NCI-H1436 treated with DMSO at 0.1 percent for 48 hours (cell line): ENCODE results near the gene ZNRF1.
"Not testable (repeated sequence)": the region's sequence is repeated elsewhere in the genome, so short reads cannot be mapped to it uniquely, and the experiment has no call there.

Source experiments
- DNase-seq: peaks from one replicate; lab custom pipeline; 2025; lab: John Stamatoyannopoulos, UW

Gene ZNRF1

DNA sequence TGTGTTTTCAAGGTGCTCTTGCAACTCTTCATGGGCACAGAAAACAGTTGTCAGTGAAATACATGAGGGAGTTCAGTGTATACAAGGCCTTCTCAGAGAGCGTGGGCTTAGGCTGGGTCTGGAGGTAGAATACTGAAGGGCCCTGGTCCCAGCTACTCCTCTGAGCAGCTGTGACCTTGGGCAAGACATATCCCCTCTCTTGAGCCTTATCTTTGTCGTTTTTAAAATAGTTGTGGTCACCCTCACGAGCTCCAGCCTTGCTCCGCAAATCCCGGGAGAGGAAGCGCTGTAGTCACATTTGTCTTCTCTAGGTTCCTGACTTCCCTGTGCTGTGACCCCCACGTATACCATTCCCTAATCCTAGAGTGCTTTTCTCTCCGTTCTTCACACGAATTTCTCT is 3.6 kb downstream of the ZNRF1 start:
- DNase-seq = no peak

- no peak for DNase-seq
These were observed 5.1 kb downstream of the ZNRF1 start for GRCh38 chr16:75003931-75004330.

- no peak for DNase-seq
These were observed 5.6 kb downstream of the ZNRF1 start for GRCh38 chr16:75004460-75004859.

GRCh38 chr16:75005697-75006096 is 6.9 kb downstream of the ZNRF1 start:
- DNase-seq = no peak

GRCh38 chr16:75007443-75007842 is 8.6 kb downstream of the ZNRF1 start:
- no peak for DNase-seq

DNA sequence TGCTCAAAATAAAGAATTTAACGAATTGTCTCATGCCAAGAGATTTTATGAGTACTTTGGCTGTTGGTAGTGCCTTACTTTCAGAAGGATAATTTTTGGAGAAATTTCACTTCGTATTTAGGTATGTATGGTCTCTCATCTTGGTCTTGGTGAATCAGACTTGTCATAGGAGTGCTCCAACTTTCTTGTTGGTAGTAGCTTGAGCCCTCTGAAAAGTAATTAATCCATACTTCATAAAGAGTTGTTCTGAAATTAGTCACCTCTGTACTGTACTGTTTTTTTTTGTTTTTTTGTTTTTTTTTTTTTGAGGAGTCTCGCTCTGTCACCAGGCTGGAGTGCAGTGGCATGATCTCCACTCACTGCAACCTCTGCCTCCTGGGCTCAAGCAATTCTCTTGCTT is 11.6 kb downstream of the ZNRF1 start:
- DNase-seq = no peak

- DNase-seq = no peak
These were observed 12.9 kb downstream of the ZNRF1 start for GRCh38 chr16:75011634-75012307.

- DNase-seq = no peak
These were observed 13.7 kb downstream of the ZNRF1 start for GRCh38 chr16:75012380-75013081.

- not testable (repeated sequence) for DNase-seq
These were observed 14.3 kb downstream of the ZNRF1 start for GRCh38 chr16:75013123-75013522.

- DNase-seq = no peak
These were observed 15.5 kb downstream of the ZNRF1 start for GRCh38 chr16:75014318-75014717.

DNA sequence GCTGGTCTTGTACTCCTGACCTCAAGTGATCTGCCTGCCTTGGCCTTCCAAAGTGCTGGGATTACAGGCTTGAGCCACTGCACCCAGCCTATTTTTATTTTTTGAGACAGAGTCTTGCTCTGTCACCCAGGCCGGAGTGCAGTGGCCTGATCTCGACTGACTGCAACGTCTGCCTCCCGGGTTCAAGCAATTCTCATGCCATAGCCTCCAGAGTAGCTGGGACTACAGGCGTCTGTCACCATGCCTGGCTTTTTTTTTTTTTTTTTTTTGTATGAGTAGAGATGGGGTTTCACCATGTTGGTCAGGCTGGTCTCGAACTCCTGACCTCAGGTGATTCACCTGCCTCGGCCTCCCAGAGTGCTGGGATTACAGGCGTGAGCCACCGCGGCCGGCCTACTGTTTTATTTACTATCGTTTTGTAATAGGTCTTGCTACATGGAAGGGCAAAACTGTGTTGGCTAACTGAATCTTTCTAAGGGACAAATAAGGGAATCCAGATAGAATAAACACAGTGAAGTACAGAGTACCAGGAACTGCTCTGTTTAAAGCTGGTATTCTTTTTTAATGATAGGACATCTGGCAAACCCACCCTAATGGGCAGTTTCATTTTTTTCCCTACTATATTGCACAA is 17.7 kb downstream of the ZNRF1 start:
- DNase-seq = not testable (repeated sequence)

DNA sequence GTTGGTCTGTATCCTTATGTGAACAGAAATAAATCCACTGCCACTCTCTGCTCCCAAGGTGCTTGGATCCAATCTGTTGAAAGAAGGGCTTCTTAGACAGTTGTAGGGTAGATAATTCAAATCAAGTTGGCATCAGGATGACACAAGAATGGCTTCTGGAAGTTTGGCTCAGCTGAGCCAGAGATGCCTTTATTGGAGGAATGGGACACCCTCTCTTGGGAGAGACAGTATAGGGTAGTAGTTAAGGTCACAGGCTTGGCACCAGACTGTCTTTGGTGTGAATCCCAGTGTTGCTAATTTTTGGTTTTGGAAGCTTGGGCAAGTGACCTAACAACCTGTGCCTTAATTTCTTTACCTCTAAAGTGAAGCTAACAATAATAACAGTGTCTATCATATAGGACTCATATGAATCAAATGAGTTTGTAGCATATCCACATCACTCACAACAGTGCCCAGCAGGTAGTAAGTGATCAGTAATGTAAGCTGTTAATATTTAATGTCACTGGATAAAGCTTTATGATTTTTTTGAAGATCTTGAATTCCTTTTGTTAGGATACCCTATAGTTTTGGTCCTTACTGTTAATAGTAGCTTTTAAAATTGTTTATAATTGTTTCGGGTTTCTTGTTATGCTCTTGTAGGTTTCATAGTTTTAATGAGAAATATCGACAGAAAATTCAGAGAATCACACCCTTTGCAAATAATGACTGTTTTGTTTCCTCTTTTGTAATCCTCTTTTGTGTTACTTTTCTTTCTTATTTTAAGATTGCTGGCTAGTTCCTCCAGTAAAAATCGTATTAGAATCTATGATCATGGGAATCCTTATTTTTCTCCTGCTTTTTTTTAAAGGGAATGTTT is 19.1 kb downstream of the ZNRF1 start:
- no peak for DNase-seq

- no peak for DNase-seq
These were observed 20.2 kb downstream of the ZNRF1 start for GRCh38 chr16:75019007-75019406.

DNA sequence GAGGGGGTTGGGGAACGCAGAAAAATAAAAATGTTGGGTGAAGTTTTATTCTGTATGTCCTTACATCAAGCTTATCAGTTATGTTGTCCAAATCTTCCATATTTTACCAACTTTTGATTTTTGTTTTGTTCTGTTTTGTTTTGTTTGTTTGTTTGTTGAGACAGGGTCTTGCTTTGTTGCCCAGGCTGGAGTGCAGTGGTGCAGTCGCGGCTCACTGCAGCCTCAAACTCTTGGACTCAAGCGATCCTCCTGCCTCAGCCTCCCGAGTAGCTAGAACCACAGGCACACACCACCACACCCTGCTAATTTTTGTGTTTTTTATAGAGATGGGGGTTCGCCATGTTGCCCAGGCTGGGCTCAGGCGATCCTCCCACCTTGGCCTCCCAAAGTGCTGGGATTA is 20.8 kb downstream of the ZNRF1 start:
- DNase-seq = no peak

GRCh38 chr16:75021410-75021809 is 22.6 kb downstream of the ZNRF1 start:
- DNase-seq = no peak

- no peak for DNase-seq
These were observed 23.7 kb downstream of the ZNRF1 start for GRCh38 chr16:75022567-75022966.

DNA sequence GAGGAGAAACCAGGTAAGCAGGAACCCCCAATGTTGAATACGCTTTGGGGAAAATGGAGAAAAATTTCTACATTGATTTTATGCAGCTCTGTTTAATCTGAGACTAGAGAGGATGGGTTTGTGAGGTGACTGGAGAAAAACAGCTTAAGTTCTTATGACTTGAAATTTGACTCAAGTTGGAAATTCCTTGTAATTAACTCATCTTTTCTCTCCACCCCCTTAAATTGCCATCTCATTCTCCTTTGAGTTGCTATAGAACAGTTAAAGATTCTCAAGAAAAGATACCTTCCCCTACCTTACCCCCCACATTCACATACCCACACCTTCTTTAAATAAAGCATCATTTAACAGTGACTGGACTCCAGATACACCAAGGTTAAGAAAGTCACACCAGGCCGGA is 24.2 kb downstream of the ZNRF1 start:
- no peak for DNase-seq

- DNase-seq = no peak
These were observed 25.4 kb downstream of the ZNRF1 start for GRCh38 chr16:75024182-75024581.

- DNase-seq = no peak
These were observed 25.8 kb downstream of the ZNRF1 start for GRCh38 chr16:75024594-75024993.

DNA sequence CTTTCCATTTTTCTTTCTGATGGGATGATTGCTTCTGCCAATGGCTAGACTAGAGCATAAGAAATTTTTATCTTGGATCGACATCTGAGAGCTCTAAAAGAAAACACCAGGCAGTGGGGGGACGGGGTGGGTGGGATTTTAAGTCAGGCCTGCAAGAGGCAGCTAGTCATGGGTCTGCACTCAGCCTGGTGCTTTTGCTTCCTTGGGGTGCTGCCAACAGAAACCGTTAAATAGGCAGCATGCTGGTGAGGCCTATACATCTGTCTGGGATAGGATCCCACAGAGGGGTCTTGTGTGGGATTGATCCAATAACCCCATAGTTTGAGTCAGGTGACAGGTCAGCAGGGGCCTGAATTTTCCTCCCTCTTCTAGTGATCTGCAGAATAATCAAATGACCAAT is 26.9 kb downstream of the ZNRF1 start:
- no peak for DNase-seq

- DNase-seq = not testable (repeated sequence)
These were observed 27.5 kb downstream of the ZNRF1 start for GRCh38 chr16:75026239-75026891.

- no peak for DNase-seq
These were observed 28.1 kb downstream of the ZNRF1 start for GRCh38 chr16:75026892-75027391.
